Smooth muscle cell (in vitro differentiated cells): ENCODE results near the gene NFIC. TPM values are rescaled to one million over a fixed set of nuclear protein-coding genes. Genes with fewer than 3 reads are reported as not detected.
"Not testable (repeated sequence)": the region's sequence is repeated elsewhere in the genome, so short reads cannot be mapped to it uniquely, and the experiment has no call there.

ENCODE experiments used
- DNase-seq: peaks from one replicate; lab custom pipeline; 2025; ENCODE audit not compliant: unreplicated experiment; lab: John Stamatoyannopoulos, UW
- H2AFZ ChIP-seq: fragments of 200-600 bp; sonication (generic); 2 replicates; pipeline ENCODE4 v1.6.0; 2016; ENCODE audit warnings: antibody characterized with exemption, low read depth, mild to moderate bottlenecking
- H3F3A ChIP-seq: fragments of 200-600 bp; sonication (generic); 2 replicates; pipeline ENCODE4 v1.6.0; 2017; ENCODE audit warnings: antibody characterized with exemption, low read depth
- H3K27ac ChIP-seq: fragments of 200-600 bp; sonication (generic); 2 replicates; pipeline ENCODE4 v1.5.1; 2016; ENCODE audit warnings: low read depth, mild to moderate bottlenecking
- H3K27me3 ChIP-seq: fragments of 200-600 bp; sonication (generic); 2 replicates; pipeline ENCODE4 v1.6.1; 2016; ENCODE audit warnings: low read depth, mild to moderate bottlenecking
- H3K36me3 ChIP-seq: fragments of 200-600 bp; sonication (generic); 2 replicates; pipeline ENCODE4 v1.5.1; 2016; ENCODE audit warnings: low read depth
- H3K4me1 ChIP-seq: fragments of 200-600 bp; sonication (generic); 2 replicates; pipeline ENCODE4 v1.5.1; 2016; ENCODE audit warnings: low read depth
- H3K4me2 ChIP-seq: fragments of 200-600 bp; sonication (generic); 2 replicates; pipeline ENCODE4 v1.6.0; 2016; ENCODE audit warnings: mild to moderate bottlenecking
- H3K4me3 ChIP-seq: fragments of 200-600 bp; sonication (generic); 2 replicates; pipeline ENCODE4 v1.5.1; 2016; ENCODE audit warnings: mild to moderate bottlenecking
- H3K79me2 ChIP-seq: fragments of 200-600 bp; sonication (generic); 2 replicates; pipeline ENCODE4 v1.6.0; 2016; ENCODE audit warnings: low read depth, mild to moderate bottlenecking
- H3K9ac ChIP-seq: fragments of 200-600 bp; sonication (generic); 2 replicates; pipeline ENCODE4 v1.6.0; 2016; ENCODE audit warnings: low read depth
- H3K9me3 ChIP-seq: fragments of 200-600 bp; sonication (generic); replicated peaks from 2 replicates; pipeline ENCODE4 v1.5.1; 2016; ENCODE audit warnings: low read depth
- H4K20me1 ChIP-seq: fragments of 200-600 bp; sonication (generic); 2 replicates; pipeline ENCODE4 v1.6.0; 2016; ENCODE audit warnings: low read depth
- CTCF ChIP-seq: fragments of 200-600 bp; sonication (generic); IDR thresholded peaks from 2 replicates; pipeline ENCODE4 v1.5.1; 2017; ENCODE audit warnings: borderline replicate concordance, mild to moderate bottlenecking, antibody characterized with exemption; ENCODE audit not compliant: insufficient read depth, poor library complexity, severe bottlenecking
- WGBS: methylation state at CpG from one replicate; pipeline ENCODE4 v1.1.7; 2016; ENCODE audit warnings: low lambda C conversion rate; 5-methylcytosine and 5-hydroxymethylcytosine counted together
- polyA plus RNA-seq: library from polyadenylated mRNA; unstranded; fragments of >200 nt; fragmentation: Nextera tagmentation; extraction: Ambion mirVana; gene quantifications from 2 replicates; pipeline ENCODE4 v1.2.1, GENCODE V29; 2016
- total RNA-seq: library from RNA; depleted of rRNA; stranded (reverse); fragments of >200 nt; gene quantifications from 2 replicates; pipeline ENCODE4 v1.2.3, GENCODE V29; 2014

The NFIC gene
- total and polyA plus RNA-seq, 2 experiments from 2014 or later = 7.9 to 33.2 TPM

DNA sequence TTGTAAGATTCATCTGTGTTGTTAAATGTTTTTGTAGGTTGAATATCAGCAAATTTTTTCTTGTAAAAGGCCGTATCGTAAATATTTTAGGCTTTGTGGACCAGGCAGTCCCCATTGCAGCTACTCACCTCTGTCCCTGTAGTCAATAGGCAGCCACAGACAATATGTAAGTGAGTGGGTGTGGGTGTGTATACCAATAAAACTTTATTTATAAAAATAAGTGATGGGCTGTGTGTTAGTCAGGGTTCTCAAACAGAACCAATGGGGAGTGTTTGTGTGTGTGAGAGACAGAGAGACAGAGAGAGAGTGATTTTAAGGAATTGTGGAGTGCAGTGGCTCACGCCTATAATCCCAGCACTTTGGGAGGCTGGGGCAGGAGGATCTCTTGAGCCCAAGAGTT is 37.6 kb upstream of the NFIC start:
- no peaks in the 10 kb centered on the region for H3K36me3 ChIP-seq
- no peaks in the 10 kb centered on the region for H3F3A ChIP-seq
- H3K4me2 ChIP-seq = no peak overlapping the region
- no peak overlapping the region for H3K4me3 ChIP-seq
- no peak overlapping the region for H3K27ac ChIP-seq
- no peak for DNase-seq
- H3K9ac ChIP-seq = no peak overlapping the region
- H3K9me3 ChIP-seq = no peaks in the 10 kb centered on the region
- no peak for TF ChIP-seq CTCF
- H3K27me3 ChIP-seq = peaks cover 19% of the 10 kb centered on the region
- H4K20me1 ChIP-seq = no peaks in the 10 kb centered on the region
- no peak overlapping the region for H2AFZ ChIP-seq
- no peaks in the 10 kb centered on the region for H3K79me2 ChIP-seq
- H3K4me1 ChIP-seq = no peaks in the 10 kb centered on the region
- 98% methylated on average over 3 of the region's 3 CpGs for WGBS

- H3K4me3 ChIP-seq = no peak overlapping the region
- H3K27ac ChIP-seq = no peak overlapping the region
- TF ChIP-seq CTCF = no peak
- DNase-seq = no peak
- no peaks in the 10 kb centered on the region for H3K79me2 ChIP-seq
- peaks cover 19% of the 10 kb centered on the region for H3K27me3 ChIP-seq
- H3K4me2 ChIP-seq = no peak overlapping the region
- H3K36me3 ChIP-seq = no peaks in the 10 kb centered on the region
- H4K20me1 ChIP-seq = no peaks in the 10 kb centered on the region
- no peak overlapping the region for H3K9ac ChIP-seq
- no peak overlapping the region for H2AFZ ChIP-seq
- H3F3A ChIP-seq = no peaks in the 10 kb centered on the region
- no peaks in the 10 kb centered on the region for H3K4me1 ChIP-seq
- no peaks in the 10 kb centered on the region for H3K9me3 ChIP-seq
- WGBS = 90% methylated on average over 9 of the region's 9 CpGs
Measured at GRCh38 chr19:3330047-3330446, 36.3 kb upstream of the NFIC start.

- H3K4me2 ChIP-seq, H3K9ac ChIP-seq, H3K4me1 ChIP-seq, H3F3A ChIP-seq, H3K36me3 ChIP-seq, H3K4me3 ChIP-seq, H3K79me2 ChIP-seq, H3K27ac ChIP-seq, H2AFZ ChIP-seq, H4K20me1 ChIP-seq, DNase-seq, H3K9me3 ChIP-seq: not testable (repeated sequence)
- WGBS = 40% methylated on average over 1 of the region's 1 CpG
- H3K27me3 ChIP-seq = peaks cover 19% of the 10 kb centered on the region
Measured at GRCh38 chr19:3332232-3332631, 34.2 kb upstream of the NFIC start.

DNA sequence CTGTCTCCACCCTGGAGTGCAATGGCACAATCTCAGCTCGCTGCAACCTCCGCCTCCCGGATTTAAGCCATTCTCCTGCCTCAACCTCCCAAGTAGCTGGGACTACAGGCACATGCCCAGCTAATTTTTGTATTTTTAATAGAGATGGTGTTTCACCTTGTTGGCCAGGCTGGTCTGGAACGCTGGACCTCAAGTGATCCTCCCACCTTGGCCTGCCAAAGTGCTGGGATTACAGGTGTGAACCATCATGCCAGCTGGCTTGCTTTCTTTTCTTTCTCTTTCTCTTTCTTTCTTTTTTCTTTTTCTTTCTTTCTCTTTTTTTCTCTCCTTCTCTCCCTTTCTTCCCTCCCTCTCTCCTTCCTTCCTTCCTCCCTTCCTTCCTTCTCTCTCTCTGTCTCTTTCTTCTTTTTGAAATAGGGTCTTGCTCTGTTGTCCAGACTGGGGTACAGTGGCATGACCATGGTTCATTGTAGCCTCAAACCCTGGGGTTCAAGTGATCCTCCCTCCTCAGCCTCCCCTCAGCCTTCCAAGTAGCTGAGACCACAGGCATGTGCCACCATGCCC is 33.3 kb upstream of the NFIC start:
- Histone ChIP-seq H4K20me1 (no peaks in the 10 kb centered on the region), H3F3A (no peaks in the 10 kb centered on the region), H2AFZ (no peak overlapping the region), H3K79me2 (no peaks in the 10 kb centered on the region), H3K27me3 (peaks cover 19% of the 10 kb centered on the region), H3K4me2 (no peak overlapping the region), H3K4me1 (no peaks in the 10 kb centered on the region), H3K36me3 (no peaks in the 10 kb centered on the region), H3K27ac (no peak overlapping the region), H3K4me3 (no peak overlapping the region), H3K9ac (no peak overlapping the region), H3K9me3 (no peaks in the 10 kb centered on the region)
- TF ChIP-seq CTCF = no peak
- no peak for DNase-seq
- 68% methylated on average over 4 of the region's 4 CpGs for WGBS
